Measurements from ENCODE around the gene EXOC2. TPM values are rescaled to one million over a fixed set of nuclear protein-coding genes. Genes with fewer than 3 reads are reported as not detected.
"Not testable (repeated sequence)": the region's sequence is repeated elsewhere in the genome, so short reads cannot be mapped to it uniquely, and the experiment has no call there.

Gene EXOC2
- total RNA-seq, 1 donor from 2014 or later = 48.4 TPM

GRCh38 chr6:583116-583515 is 109.8 kb downstream of the EXOC2 start:
- DNase-seq (ENCODE audit: low read depth) = no peak

DNA sequence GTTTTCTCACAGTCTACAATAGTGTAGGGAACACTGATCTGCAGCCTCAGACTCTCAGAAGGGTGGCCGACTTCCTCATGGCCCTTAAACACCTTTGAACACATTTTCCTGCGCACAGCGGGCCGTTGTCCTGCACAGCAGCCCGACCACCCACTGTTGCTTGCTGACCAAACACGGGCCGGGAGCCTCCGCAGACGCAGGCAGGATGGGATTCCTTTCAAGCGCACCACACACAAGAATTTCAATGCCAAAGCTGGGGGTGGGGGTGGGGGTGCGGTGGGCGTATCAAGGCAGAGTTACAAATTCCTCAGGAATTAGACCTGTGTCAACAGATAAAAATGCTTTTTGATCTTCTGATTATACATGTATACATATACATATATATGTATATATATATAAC is 110.6 kb downstream of the EXOC2 start:
- DNase-seq (ENCODE audit: low read depth) = no peak

DNA sequence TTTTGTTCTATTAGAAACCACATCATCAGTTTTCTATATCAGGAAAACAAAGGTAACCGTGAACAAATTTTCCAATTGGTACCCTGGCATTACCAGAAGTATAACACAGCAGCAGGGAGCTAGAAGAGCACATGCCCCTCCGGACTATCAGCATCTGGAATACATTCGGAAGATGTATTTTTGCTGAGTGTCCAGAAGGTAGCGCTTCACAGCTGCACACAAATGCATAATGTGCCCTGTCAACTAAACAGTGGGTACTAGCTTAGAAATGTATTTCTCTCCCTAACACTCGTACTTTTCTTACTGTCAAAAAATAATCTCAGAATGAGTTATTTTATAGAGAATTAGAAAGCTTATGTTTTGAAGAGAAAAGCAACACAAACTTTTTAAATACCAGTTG is 113.6 kb downstream of the EXOC2 start:
- DNase-seq (ENCODE audit: low read depth) = no peak

GRCh38 chr6:572596-573265 is 120.2 kb downstream of the EXOC2 start:
- no peak for DNase-seq (ENCODE audit: low read depth)

- no peak for DNase-seq (ENCODE audit: low read depth)
Measured at GRCh38 chr6:571892-572291, 121.0 kb downstream of the EXOC2 start.

- DNase-seq (ENCODE audit: low read depth) = no peak
Measured at GRCh38 chr6:570825-571224, 122.1 kb downstream of the EXOC2 start.

GRCh38 chr6:568954-569523 is 123.9 kb downstream of the EXOC2 start:
- no peak for DNase-seq (ENCODE audit: low read depth)

DNA sequence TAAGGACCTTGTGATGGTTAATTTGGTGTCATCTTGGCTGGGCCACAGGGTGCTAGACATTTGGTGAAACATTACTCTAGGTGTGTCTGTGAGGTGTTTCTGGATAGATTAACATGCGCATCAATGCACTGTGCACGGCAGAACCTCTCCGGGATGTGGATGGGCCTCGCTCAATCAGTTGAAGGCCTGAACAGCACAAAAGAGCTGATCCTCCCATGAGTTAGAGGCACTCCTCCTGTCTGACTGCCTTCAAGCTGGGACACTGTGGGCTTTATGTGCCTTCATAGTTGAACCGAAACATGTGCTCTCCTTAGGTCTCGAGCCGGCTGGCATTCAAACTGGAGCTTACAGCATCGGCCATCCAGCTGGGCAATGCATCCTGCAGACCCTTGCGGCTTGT is 124.9 kb downstream of the EXOC2 start:
- DNase-seq (ENCODE audit: low read depth) = no peak

GRCh38 chr6:563863-564262 is 129.1 kb downstream of the EXOC2 start:
- DNase-seq (ENCODE audit: low read depth) = no peak

DNA sequence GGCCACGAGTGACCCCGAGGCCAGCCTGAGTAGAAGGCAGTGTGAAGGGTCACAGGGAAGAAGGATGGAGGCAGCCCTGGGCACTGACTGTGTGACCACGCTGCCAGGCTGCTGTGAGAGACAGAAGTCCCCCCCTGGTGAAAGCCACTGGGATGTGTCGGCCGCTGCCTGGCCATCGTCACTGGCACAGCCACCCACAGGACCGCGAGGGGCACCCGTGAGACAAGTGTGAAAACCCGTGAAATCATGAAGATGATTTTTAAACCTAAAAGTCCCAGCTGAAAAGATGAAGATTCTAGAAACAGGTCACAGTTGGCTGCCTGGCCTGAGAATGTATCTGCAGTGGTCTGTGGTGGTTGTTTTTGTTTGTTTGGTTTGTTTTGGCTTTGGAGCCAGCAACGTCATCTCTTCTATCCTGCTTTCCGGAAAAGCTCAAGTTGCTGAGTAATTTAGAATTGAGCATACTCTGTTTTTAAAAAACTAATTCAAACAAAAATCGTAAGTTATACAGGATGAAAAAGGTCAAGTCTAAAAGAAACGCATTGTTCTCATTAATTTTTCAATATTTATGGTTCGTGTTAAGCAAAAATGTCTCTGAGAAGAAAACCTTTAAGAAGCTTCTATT is 130.8 kb downstream of the EXOC2 start:
- no peak for DNase-seq (ENCODE audit: low read depth)

DNA sequence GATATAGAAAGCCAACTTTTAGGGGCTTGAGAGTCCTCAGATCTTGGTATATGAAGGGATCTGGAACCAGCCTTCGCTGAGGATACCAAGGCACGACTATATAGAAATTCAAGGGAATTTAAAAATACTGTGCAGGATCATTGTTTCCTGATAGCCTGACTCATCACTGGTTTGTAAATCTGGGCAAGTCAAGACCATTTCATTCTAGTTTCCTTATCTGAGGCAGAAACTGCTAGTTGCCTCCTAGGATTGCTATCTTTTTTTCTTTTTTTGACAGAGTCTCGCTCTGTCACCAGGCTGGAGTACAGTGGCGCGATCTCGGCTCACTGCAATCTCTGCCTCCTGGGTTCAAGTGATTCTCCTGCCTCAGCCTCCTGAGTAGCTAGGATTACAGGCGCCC is 131.6 kb downstream of the EXOC2 start:
- DNase-seq (ENCODE audit: low read depth) = not testable (repeated sequence)

- no peak for DNase-seq (ENCODE audit: low read depth)
Measured at GRCh38 chr6:558959-559358, 134.0 kb downstream of the EXOC2 start.

DNA sequence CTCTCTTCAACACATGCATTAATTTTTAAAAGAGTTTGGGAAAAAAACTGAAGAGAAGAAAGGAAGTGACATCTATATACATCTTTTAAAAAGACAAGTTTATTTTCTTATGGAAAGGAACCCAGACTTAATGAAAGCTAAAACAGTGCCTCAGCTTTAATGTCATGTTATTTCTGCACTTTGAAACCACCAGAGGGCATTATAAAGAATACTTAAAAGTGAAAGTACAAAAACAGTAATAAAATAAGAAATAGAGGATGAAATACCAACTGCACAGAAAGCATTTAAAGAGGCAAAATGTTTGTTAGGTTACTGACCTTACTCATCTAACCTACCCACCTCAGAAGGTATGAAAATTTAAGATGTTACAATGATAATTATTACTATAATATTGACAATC is 134.8 kb downstream of the EXOC2 start:
- peak; percentile 22 for DNase-seq (ENCODE audit: low read depth)

DNA sequence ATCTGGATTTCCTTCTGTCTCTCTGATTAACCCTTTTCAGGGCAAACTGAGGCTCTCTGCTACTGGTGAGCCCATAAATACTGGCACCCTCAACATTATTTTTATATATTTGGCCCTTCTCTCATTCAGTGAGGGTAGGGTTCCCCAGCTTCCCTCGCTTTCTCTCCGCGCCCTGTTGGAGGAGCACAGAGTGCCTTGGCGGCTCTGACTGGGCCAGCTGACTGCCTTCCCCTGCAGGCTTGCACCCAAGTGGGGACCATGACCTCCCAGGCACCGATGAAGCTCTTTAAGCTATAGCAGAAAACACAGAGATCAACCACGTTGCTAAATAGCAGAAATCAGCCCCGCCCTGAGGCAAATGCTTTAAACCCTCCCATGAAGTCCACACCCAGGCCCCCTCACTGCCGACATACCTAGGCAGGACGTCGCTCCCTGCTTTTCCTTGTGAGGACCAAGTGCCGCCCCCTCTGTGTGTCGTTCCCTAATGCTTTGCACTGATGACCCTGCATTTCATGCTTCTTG is 141.0 kb downstream of the EXOC2 start:
- DNase-seq (ENCODE audit: low read depth) = no peak

DNA sequence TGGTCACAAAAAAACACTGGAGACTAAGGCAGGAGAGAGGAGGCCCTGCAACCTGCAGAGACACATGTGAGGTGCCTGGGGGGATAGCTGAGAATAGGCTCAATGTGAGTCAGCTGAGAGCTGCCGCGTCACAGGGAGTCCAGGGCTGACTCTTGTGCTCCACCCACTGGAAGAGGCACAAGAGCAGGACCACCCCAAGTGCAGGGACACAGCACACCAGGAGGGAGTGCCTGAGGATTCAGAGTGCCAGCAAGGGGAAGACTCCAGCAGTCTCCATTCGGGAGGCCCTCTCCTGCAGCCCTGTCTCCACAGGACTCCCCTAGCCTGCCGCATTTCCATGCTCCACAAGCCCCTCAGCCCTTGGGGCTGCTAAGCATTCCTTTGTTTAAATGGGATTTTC is 141.5 kb downstream of the EXOC2 start:
- DNase-seq (ENCODE audit: low read depth) = peak; percentile 12

GRCh38 chr6:549906-550305 is 143.0 kb downstream of the EXOC2 start:
- no peak for DNase-seq (ENCODE audit: low read depth)

DNA sequence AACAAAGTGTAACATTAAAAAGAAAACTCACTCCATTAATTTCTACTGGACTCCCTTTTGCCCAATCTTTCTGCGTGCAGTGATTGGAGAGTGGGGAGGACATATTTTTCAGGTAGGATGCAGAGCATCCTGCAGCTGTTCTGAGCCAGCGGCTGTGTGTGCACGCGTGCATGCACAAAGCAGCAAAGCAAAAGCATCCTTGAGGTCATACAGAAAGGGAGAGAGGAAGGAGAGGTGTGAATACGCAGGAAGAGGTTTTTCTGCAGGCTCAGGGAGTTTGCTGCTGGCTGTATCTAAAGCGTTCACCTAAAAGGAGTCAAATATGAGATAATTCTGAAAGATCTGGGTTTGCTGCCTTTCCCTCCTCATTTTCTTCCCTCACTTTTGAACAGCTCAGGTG is 144.4 kb downstream of the EXOC2 start:
- no peak for DNase-seq (ENCODE audit: low read depth)

DNA sequence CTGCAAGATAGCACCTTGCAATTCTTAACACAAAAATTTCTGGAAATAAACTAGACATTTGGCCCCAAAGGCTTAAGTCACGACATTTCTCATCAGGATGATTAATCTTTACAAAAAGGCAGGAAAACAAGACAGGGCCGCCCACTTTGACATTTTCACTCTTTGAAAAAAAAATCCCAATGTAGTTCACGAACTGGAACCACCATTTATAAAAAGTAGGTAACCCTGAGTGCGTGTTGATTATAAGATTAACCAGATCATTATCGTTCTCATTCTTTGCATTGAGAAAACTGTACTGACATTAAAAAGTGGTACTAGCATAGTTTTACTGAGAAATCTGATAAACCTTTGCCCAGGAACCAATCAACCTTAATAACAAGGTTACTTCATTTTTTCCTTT is 144.8 kb downstream of the EXOC2 start:
- DNase-seq (ENCODE audit: low read depth) = no peak

DNA sequence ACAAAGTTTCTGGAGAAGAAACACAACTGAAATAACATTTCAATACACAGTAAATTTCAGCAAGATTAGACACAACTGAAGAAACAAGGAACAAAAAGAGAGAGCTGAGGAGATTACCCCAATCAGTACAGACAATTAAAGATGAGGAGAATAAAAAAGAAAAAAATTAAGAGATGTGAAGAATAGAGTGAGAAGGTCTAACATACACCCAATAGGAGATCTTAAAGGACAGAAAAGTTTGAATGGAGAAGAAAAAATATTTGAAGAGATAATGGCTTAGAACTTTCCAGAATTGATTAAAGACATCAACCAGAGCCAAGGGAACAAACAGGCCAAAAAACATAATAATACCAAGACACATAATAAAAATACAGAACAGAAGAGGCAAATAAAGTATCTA is 152.4 kb downstream of the EXOC2 start:
- no peak for DNase-seq (ENCODE audit: low read depth)

DNA sequence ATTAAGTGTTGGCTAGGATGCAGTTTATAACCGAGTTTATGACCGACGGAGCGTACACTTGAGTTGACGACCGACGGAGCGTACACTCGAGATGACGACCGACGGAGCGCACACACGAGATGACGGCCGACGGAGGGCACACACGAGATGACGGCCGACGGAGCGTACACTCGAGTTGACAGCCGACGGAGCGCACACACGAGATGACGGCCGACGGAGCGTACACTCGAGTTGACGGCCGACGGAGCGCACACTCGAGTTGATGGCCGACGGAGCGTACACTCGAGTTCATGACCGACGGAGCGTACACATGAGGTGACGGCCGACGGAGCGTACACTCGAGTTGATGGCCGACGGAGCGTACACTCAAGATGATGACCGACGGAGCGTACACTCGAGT is 155.8 kb downstream of the EXOC2 start:
- DNase-seq (ENCODE audit: low read depth) = no peak

GRCh38 chr6:530425-530824 is 162.5 kb downstream of the EXOC2 start:
- DNase-seq (ENCODE audit: low read depth) = no peak

- DNase-seq (ENCODE audit: low read depth) = no peak
Measured at GRCh38 chr6:528989-529388, 163.9 kb downstream of the EXOC2 start.

GRCh38 chr6:527989-528673 is 164.8 kb downstream of the EXOC2 start:
- DNase-seq (ENCODE audit: low read depth) = no peak
